ENCODE data around the gene ALPP.

ALPP gene

GRCh38 chr2:232340171-232340935, 38.2 kb upstream of the ALPP start:
- TF ChIP-seq CTCF (conservative IDR thresholded peaks at IDR 0.05; ENCODE audit: low read depth, low read length) = no peak

GRCh38 chr2:232341061-232341738, 37.4 kb upstream of the ALPP start:
- no peak overlapping the region for H3K4me3 ChIP-seq (ENCODE audit: low read length)
- no peak for TF ChIP-seq CTCF (conservative IDR thresholded peaks at IDR 0.05; ENCODE audit: low read depth, low read length)
- no peak for DNase-seq (ENCODE audit: low read depth)

More at GRCh38 chr2:232340171-232340935, 38.2 kb upstream of the ALPP start:
- H3K4me3 ChIP-seq (ENCODE audit: low read length) = no peak overlapping the region
- no peak for DNase-seq (ENCODE audit: low read depth)

- no peak for DNase-seq (ENCODE audit: low read depth)
Observed at GRCh38 chr2:232341739-232342126, 36.8 kb upstream of the ALPP start.

GRCh38 chr2:232342635-232343565, 35.7 kb upstream of the ALPP start:
- TF ChIP-seq CTCF (conservative IDR thresholded peaks at IDR 0.05; ENCODE audit: low read depth, low read length) = no peak
- no peak for DNase-seq (ENCODE audit: low read depth)
- H3K4me3 ChIP-seq (ENCODE audit: low read length) = no peak overlapping the region

More at GRCh38 chr2:232341739-232342126, 36.8 kb upstream of the ALPP start:
- TF ChIP-seq CTCF (conservative IDR thresholded peaks at IDR 0.05; ENCODE audit: low read depth, low read length) = no peak
- H3K4me3 ChIP-seq (ENCODE audit: low read length) = no peak overlapping the region

- no peak for DNase-seq (ENCODE audit: low read depth)
Observed at GRCh38 chr2:232343821-232344220, 34.7 kb upstream of the ALPP start.

GRCh38 chr2:232345251-232345650, 33.3 kb upstream of the ALPP start:
- DNase-seq (ENCODE audit: low read depth) = no peak
- TF ChIP-seq CTCF (conservative IDR thresholded peaks at IDR 0.05; ENCODE audit: low read depth, low read length) = no peak
- H3K4me3 ChIP-seq (ENCODE audit: low read length) = no peak overlapping the region

More at GRCh38 chr2:232343821-232344220, 34.7 kb upstream of the ALPP start:
- H3K4me3 ChIP-seq (ENCODE audit: low read length) = no peak overlapping the region
- TF ChIP-seq CTCF (conservative IDR thresholded peaks at IDR 0.05; ENCODE audit: low read depth, low read length) = no peak

Measured in retinal pigment epithelial cell (primary cell).